HG03558 (cell line): ENCODE data around the gene SPACA4.

Experiments
- ATAC-seq: cut with Tn5 transposase; IDR thresholded peaks from one replicate; pipeline ENCODE4 v1.9.1; 2021; ENCODE audit warnings: moderate number of reproducible peaks; ENCODE audit not compliant: unreplicated experiment; ENCODE audit errors: extremely low read depth

The SPACA4 gene

DNA sequence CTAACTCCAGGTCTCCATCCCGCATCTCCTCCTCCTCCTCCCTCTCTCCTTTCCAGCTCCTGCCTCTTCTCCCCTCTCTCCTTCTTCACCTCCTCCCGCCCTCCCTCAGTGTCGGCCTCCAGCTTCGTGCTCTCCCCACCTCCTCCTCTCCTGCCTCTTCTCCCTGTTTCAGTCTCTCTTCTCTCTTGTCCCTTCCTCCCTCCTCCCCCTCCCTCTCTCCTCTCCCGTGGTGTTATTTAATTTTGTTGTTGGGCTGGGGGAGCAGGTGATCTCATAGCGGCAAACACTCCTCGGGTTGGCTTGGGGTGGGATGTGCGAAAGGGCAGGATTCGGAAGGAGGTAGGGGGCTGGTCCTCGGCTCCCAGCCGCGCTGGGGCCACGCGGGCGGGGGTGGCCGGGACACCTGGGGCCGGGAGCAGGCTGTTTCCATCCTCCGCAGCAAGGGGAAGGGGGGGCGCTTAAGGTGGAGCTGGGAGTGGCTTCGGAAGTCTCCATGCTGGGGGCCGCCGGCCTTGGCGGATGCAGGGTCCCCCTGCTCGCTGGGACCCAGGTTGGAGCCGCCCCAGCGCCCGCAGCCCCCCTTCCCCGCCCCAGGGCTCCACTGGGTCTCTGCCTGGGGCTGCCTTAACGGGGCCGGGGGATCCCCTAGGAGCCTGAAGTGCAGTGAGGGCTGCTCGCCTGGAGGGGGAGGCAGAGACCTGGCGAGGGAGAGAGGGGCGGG, 39.6 kb downstream of the SPACA4 start, which contains the start of gene CA11:
Gene CA11, minus strand, starts transcription at position 187 of the 721 bp plus-strand sequence. CDS start 555 bp downstream, outside the sequence.
- no peak for ATAC-seq

DNA sequence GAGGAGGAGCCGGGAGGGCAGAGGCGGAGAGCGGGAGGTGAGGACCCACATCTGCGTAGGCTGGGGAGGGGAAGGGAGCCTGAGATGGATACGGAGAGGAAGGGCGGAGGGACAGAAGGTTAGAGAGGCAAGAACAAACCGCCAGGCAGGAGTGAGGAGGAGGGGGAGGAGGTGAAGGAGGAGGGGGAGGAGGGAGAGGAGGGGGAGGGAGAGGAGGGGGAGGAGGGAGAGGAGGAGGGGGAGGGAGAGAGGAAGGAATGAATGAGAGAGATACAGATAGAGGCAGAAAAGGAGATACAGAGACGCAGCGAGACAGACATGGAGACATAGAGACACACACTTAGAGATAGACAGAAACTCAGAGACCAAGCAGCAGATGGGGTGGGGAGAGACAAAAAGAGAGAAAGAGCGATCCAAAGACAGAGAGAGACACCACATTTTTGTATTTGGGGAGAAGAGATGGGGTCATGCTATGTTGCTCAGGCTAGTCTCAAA, 40.2 kb downstream of the SPACA4 start:
- ATAC-seq = peak; percentile 46

DNA sequence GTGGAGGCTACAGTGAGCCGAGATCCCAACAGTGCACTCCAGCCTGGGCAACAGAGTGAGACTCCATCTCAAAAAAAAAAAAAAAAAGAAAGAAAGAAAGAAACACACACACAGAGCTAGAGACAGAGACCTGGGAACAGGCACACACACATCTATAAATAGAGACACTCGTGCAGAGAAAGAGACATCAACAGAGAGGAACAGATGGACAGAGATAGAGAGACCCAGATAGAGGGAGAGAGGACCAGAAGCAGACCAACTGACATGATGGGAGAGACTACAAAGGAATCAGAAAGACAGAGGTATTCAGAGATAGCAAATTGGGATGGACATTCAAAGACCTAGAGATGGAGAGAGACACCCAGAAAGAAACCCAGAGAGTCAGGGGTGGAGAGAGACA, 41.6 kb downstream of the SPACA4 start:
- ATAC-seq = no peak

DNA sequence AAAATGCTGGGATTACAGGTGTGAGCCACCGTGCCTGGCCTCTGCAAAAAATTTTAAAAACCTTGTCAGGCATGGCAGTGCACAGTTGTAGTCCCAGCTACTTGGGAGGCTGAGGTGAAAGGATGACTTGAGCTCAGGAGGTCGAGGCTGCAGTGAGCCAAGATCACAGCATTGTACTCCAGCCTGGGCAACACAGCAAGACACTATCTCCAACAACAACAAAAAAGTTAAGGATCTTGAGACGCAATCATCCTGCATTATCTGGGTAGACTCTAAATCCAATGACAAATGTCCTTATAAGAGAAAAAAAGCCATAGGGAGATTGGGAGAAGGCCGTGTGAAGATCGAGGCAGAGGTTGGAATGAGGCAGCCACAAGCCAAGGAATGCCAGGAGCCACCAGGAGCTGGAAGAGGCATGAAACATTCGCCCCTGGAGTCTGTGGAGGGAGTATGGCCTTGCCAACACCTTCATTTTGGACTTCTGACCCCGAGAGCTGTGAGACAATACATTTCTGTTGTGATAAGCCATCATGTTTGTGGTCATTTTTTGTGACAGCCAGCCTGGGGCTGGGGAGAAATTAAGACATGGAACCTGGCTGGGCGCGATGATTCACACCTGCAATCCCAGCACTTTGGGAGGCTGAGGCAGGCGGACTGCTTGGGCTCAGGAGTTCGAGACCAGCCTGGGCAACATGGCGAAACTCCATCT, 44.6 kb downstream of the SPACA4 start:
- ATAC-seq = no peak

DNA sequence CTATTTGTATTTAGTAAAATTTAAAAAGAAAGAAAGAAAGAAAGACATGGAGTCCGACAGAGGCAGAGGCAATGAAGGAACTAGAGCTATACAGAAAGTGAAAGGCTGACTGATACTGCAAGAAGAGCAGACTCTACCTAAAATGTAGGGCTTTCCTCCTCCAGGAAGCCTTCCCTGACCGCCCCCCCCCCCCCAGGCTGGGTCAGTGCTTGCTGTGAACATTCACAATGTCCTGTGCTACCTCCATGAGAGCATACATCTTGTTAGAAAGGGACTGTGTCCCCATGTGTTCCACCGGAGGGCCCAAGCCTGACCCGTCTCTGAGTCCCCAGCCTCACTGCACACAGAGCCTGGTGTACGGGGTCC, 45.1 kb downstream of the SPACA4 start:
- no peak for ATAC-seq

DNA sequence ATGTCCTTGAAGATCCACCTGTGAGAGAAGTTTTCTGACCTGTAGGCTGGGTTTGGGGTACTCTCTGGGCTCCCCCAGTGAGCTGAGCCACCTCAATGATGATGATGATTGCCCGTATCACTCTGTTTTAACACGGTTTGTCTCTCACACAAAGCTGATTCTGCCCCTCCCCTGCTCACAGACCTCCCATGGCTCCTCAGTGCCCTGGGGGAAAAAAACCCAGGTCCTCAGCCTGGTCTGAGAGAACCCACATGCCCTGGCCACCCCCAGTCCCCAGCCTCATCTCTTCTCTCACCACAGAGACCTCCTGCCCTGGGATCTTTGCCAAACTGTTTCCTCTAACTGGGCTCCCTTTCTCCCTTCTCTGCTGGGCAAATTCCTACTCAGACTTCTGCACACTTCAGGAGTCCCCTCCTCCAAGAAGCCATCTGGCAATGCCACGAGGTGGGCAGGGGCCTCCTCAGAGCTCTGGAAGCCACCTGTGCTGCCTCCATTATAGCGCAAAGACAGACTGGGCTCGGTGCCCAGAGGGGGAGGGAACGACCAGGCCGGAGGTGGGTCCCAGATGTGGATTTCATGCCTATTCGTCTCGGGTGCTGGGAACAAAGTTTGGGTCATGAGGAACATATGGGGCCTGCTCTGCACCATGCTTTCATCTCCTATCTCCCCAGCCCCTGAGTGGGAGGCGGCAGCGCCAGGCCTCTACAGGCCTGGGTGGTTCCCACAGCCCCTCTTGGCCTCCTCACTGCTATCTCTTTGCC, 47.9 kb downstream of the SPACA4 start:
- ATAC-seq = no peak

DNA sequence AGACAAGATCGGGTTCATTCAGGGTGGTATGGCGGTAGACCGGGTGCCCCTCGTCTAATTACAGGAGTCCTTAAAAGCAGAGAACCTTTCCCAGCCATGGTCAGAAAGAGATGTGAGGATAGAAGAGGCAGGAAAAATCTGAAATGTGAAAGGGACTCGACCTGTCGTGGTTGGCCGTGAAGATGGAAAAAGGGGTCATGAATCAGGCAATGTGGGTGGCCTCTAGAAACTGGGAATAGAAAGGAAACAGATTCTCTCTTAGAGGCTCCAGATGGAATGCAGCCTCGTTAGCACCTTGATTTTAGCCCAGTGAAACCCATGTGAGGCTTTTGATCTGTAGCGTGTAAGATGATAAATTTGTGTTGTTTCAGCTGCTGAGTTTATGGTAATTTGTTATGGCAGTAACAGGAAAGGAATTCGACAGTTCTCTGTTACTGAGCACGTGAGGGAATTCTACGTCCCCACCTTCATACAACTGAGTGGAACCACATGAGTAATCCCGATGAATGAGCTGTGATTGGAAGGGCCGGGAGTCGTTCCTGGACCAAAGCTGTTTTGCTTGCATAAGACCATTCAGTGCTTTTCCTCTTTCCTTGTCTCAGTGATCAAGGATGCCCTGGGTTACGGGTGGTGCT, 50.4 kb downstream of the SPACA4 start:
- no peak for ATAC-seq
